Small intestine (tissue), 7 donors: ENCODE measurements around the gene LHX2. TPM values are rescaled to one million over a fixed set of nuclear protein-coding genes. Genes with fewer than 3 reads are reported as not detected.

ENCODE experiments used
- DNase-seq, 2 donors: peaks; one replicate each; pipeline versions ENCODE4 v3.0.0 to v3.0.0-alpha.2; 2013
- FAIRE-seq: peaks from 2 replicates; lab custom pipeline; 2012; peaks lifted over from hg19 to GRCh38; lab: Jason Lieb, UNC
- H3K27ac ChIP-seq, 3 donors: one replicate each; pipeline ENCODE4 v1.5.1; 2013; ENCODE audit warnings: low read length in 2 of 3, mild to moderate bottlenecking in 2 of 3, control low read depth in 1 of 3, inconsistent platforms in 1 of 3, low read depth in 1 of 3, moderate library complexity in 1 of 3
- H3K27me3 ChIP-seq, 3 donors: one replicate each; pipeline ENCODE4 v1.6.1; 2013; ENCODE audit warnings: low read length in 3 of 3, inconsistent platforms in 1 of 3; ENCODE audit not compliant: control insufficient read depth in 3 of 3, insufficient read depth in 3 of 3
- H3K36me3 ChIP-seq, 3 donors: one replicate each; pipeline ENCODE4 v1.6.1; 2013; ENCODE audit warnings: low read length in 3 of 3, inconsistent platforms in 1 of 3, low read depth in 1 of 3, mild to moderate bottlenecking in 1 of 3, moderate library complexity in 1 of 3; ENCODE audit not compliant: control insufficient read depth in 3 of 3, insufficient read depth in 2 of 3
- H3K4me1 ChIP-seq, 3 donors: one replicate each; pipeline ENCODE4 v1.6.1; 2013; ENCODE audit warnings: low read length in 2 of 3, inconsistent platforms in 1 of 3, low read depth in 1 of 3, mild to moderate bottlenecking in 1 of 3, moderate library complexity in 1 of 3; ENCODE audit not compliant: control insufficient read depth in 3 of 3, insufficient read depth in 2 of 3
- H3K4me3 ChIP-seq, 3 donors: one replicate each; pipeline ENCODE4 v1.5.1; 2013; ENCODE audit warnings: low read length in 3 of 3, control low read depth in 1 of 3, inconsistent platforms in 1 of 3, low read depth in 1 of 3, mild to moderate bottlenecking in 1 of 3, moderate library complexity in 1 of 3
- H3K9me3 ChIP-seq, 2 donors: one replicate each; pipeline ENCODE4 v1.6.1; 2013; ENCODE audit warnings: low read depth in 1 of 2, low read length in 1 of 2; ENCODE audit not compliant: control insufficient read depth in 2 of 2, insufficient read depth in 1 of 2
- WGBS, 3 donors: extraction: QIAGEN DNeasy Blood & Tissue Kit; methylation state at CpG; one replicate each; pipeline ENCODE4 v1.1.7; 2013; 5-methylcytosine and 5-hydroxymethylcytosine counted together
- polyA plus RNA-seq, 4 donors: library from polyadenylated mRNA; stranded (reverse) in 3 of 4; unstranded in 1 of 4; fragments of 200-250 nt in 3 of 4; fragments of 120-200 nt in 1 of 4; gene quantifications; one replicate each; pipeline versions ENCODE4 v1.2.1 to v1.2.3, GENCODE V29; 2013
- donor health status: healthy with polysubstance abuse.
- donor health status: control.
- donor health status: control.
- donor health status: Bipolar disorder and iron deficiency.
- donor health status: healthy.

LHX2 gene
- polyA plus RNA-seq, 4 donors = 0.07 TPM; not detected in 3

- 6 to 8% (median 8%) methylated on average over 21 of the region's 21 CpGs for WGBS, 3 donors
- FAIRE-seq = no peak
- H3K27me3 ChIP-seq = peaks cover 16 to 98% (median 84%) of the 10 kb centered on the region in 3 donors
Observed at GRCh38 chr9:124018730-124019697, 7.4 kb downstream of the LHX2 start.

DNA sequence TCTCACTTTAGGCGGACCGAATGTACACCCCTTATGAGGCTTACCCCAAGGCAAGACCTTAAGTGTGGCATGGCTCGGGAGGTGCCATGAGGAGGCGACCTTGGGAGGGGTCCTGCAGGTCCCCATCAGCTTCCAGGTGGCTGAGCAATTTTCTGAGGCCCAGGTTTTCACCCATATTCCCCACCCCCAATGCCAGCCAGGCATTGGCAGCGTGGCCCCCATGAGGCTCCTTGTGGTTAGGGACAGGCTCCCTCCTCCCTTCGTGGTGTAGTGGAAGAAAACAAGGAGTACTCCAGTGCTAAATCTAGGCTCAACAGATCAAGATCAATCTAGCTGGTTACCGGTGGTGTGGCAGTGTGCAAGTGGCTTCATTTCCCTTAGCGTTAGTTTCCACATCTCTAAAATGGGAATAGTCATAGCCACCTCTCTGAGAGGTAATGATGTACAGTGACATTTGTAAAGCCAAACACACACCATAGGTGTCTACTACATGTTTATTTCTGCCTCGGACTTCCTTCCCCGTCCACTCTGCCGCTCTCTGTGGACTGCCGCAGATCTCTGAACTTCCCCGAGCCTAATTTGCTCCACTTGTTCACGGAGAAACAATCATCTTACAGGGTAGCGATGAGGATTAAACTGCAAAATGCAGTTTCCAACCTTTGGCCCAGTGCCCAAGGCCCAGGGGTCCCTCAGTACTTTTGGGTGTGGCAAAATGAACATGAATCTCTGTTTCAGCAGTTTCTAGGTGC is 8.4 kb downstream of the LHX2 start:
- no peak overlapping the region for H3K27ac ChIP-seq
- H3K27me3 ChIP-seq = peaks cover 16 to 98% (median 81%) of the 10 kb centered on the region in 3 donors
- DNase-seq = peak in 1 of 2 donors; percentile 18
- peaks cover 0 to 11% (median 10%) of the 10 kb centered on the region in 3 donors for H3K4me1 ChIP-seq
- H3K36me3 ChIP-seq = no peaks in the 10 kb centered on the region
- 9 to 11% (median 11%) methylated on average over 15 of the region's 15 CpGs for WGBS, 3 donors
- H3K9me3 ChIP-seq = peaks cover 0 to 7% of the 10 kb centered on the region in 2 donors
- no peak overlapping the region for H3K4me3 ChIP-seq
- no peak for FAIRE-seq

More at GRCh38 chr9:124018730-124019697, 7.4 kb downstream of the LHX2 start:
- H3K4me3 ChIP-seq = no peak overlapping the region
- peaks cover 0 to 7% of the 10 kb centered on the region in 2 donors for H3K9me3 ChIP-seq
- DNase-seq = peak in 1 of 2 donors; percentile 36
- peaks cover 0 to 11% (median 10%) of the 10 kb centered on the region in 3 donors for H3K4me1 ChIP-seq
- no peaks in the 10 kb centered on the region for H3K36me3 ChIP-seq
- no peak overlapping the region for H3K27ac ChIP-seq

DNA sequence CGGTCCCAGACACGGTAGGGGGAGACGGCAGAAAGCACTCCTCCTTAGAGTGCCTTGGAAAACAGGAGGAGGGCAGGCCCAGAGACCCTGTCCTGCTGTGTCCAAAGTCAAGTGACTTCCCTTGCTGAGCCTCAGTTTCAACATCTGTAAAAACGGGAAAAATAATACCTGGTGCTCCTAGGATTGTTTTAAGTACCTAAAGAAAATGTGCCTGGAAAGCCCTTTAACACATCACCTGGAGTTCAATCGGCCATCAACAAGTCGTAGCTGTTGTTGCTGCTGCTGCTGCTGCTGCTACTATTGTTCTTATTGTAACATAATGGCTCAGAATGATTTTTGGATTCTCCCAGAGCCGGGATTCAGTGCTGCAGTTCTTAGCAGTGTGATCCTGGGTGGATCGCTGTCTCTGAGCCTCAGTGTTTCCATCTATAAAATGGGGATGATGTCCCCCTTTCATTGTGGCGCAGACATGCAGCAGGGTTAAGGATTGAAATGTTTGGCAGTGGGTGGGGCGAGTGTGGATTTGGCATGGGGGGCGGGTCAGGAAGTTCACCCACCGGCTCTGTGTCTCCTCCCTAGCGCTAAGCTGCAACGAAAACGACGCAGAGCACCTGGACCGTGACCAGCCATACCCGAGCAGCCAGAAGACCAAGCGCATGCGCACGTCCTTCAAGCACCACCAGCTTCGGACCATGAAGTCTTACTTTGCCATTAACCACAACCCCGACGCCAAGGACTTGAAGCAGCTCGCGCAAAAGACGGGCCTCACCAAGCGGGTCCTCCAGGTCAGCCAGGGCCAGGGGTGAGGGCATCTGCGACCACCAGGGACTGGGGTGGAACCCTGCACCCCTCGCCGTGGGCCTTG is 9.2 kb downstream of the LHX2 start:
- no peaks in the 10 kb centered on the region for H3K36me3 ChIP-seq
- no peak overlapping the region for H3K4me3 ChIP-seq
- no peak overlapping the region for H3K27ac ChIP-seq
- peaks cover 0 to 7% of the 10 kb centered on the region in 2 donors for H3K9me3 ChIP-seq
- WGBS, 3 donors = 8 to 14% (median 8%) methylated on average over 29 to 31 of the region's 31 CpGs
- H3K27me3 ChIP-seq = peaks cover 9 to 97% (median 74%) of the 10 kb centered on the region in 3 donors
- FAIRE-seq (no peak), DNase-seq (peak in 1 of 2 donors; percentile 21)
- H3K4me1 ChIP-seq = peaks cover 0 to 11% (median 10%) of the 10 kb centered on the region in 3 donors

DNA sequence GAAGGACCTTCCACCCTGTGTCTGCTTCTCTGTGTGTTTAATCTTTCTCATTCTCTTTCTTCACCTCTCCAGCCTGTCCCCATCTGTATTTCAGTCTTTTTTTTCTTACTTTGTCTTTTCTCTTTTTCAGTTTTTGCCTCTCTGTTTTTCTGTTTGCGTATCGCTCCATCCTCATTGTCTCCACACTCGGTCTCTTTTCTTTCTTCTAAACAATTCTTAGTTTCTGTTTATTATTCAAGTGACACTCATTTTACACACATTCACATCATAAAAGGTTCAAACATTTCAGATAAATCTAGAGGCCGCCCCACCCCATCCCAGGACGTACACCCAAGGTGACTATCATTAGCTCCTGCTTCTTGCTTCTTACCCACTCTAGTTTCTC is 9.8 kb downstream of the LHX2 start:
- Histone ChIP-seq H3K4me1 (peaks cover 0 to 11% (median 10%) of the 10 kb centered on the region in 3 donors), H3K27ac (no peak overlapping the region), H3K27me3 (peaks cover 8 to 96% (median 68%) of the 10 kb centered on the region in 3 donors), H3K4me3 (no peak overlapping the region), H3K9me3 (peaks cover 0 to 7% of the 10 kb centered on the region in 2 donors), H3K36me3 (no peaks in the 10 kb centered on the region)
- no peak for FAIRE-seq
- WGBS, 3 donors = 17 to 25% (median 19%) methylated on average over 5 of the region's 5 CpGs
- no peak for DNase-seq

DNA sequence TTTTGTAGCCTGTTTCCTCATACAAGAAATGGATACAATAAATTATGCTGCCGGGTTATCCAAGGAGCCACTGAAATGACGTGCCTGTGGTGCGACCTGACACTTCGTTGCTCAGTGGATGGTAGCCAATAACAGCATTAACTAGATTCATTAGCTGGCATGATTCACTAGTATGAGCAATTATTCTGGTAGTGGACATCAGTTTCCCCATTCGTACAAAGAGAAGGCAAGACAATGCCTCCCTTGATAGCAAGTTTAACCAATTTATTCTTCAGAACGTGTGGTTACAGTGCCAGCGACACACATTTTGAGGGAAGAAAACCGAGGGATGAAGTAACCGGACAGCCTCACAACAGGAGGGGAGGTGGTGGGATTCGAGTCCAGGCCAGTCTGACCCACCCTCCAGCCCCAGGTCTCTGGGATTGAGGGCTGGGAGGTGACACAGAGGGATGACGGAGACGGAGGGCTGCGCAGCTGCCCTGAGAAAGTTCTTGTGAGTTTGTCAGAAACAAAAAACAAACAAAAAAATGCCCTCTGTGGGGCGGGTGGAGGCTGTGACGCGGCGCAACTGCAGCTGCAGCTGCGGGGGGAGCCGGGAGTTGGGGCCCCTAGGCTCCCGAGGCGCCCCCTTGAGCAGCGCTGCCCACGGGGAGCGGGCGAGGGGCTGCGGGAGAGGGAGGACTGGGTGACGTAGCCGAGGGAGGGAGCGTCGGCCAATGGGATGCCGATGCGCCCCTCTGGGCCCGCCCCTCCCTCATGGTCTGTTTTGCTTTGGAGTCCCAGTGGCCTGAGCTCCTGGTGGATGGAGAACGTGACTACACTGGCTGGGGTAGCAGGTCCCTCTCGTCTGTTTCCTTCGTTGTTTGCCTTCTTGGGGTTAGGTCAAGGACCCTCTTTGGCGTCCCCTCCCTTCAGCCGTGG is 10.9 kb downstream of the LHX2 start:
- peaks cover 0 to under 1% (median 0%) of the 10 kb centered on the region in 3 donors for H3K4me1 ChIP-seq
- H3K4me3 ChIP-seq = no peak overlapping the region
- H3K36me3 ChIP-seq = no peaks in the 10 kb centered on the region
- DNase-seq (peak in 1 of 2 donors; percentile 7), FAIRE-seq (no peak)
- 5 to 7% (median 6%) methylated on average over 35 to 38 of the region's 38 CpGs for WGBS, 3 donors
- H3K27ac ChIP-seq = no peak overlapping the region
- peaks cover 4 to 93% (median 58%) of the 10 kb centered on the region in 3 donors for H3K27me3 ChIP-seq
- H3K9me3 ChIP-seq = peaks cover 0 to 3% of the 10 kb centered on the region in 2 donors

GRCh38 chr9:124024107-124024506 is 12.5 kb downstream of the LHX2 start:
- WGBS, 3 donors = 49 to 63% (median 55%) methylated on average over 2 of the region's 2 CpGs
- DNase-seq = no peak
- Histone ChIP-seq H3K36me3 (no peaks in the 10 kb centered on the region), H3K27ac (no peak overlapping the region), H3K27me3 (peaks cover 2 to 90% (median 47%) of the 10 kb centered on the region in 3 donors), H3K4me3 (no peak overlapping the region), H3K4me1 (no peaks in the 10 kb centered on the region), H3K9me3 (no peaks in the 10 kb centered on the region)
- no peak for FAIRE-seq

DNA sequence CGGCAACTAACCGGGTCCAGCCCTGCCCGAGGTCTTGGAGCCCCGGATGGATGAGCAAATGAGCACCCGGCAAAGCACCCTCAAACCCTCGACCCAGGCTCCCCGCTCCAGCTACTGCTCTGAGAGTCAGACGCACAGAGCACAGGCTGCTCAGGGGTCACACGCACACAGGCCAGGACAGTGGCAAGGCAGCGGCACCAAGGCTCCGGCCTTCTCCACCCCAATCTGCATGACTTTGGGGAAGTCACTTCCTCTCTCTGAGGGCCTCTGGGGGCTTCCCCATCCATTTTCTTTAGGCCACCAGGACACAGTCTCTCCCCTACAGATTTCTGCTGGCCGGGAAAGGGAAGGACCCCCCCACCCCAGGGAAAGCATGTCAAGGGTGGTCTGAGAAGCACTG is 18.0 kb downstream of the LHX2 start:
- no peak overlapping the region for H3K4me3 ChIP-seq
- WGBS, 3 donors = 75 to 86% (median 76%) methylated on average over 11 to 12 of the region's 12 CpGs
- no peak for FAIRE-seq
- H3K36me3 ChIP-seq = no peaks in the 10 kb centered on the region
- H3K27me3 ChIP-seq = peaks cover 0 to 87% (median 24%) of the 10 kb centered on the region in 3 donors
- no peaks in the 10 kb centered on the region for H3K4me1 ChIP-seq
- no peak for DNase-seq
- no peaks in the 10 kb centered on the region for H3K9me3 ChIP-seq
- H3K27ac ChIP-seq = no peak overlapping the region
